Lower leg skin (tissue), 4 donors: Measurements from ENCODE around the gene HNF4A. TPM values are rescaled to one million over a fixed set of nuclear protein-coding genes. Genes with fewer than 3 reads are reported as not detected.
"Not testable (repeated sequence)": the region's sequence is repeated elsewhere in the genome, so short reads cannot be mapped to it uniquely, and the experiment has no call there.

Experiments
- DNase-seq, 2 donors: peaks; one replicate each; pipeline ENCODE4 v3.0.0-alpha.2; 2019; ENCODE audit warnings: low spot score in 2 of 2
- H3K4me3 ChIP-seq: fragments of 200-600 bp; sonication (generic); 2 replicates; pipeline ENCODE4 v1.5.1; 2017; ENCODE audit warnings: mild to moderate bottlenecking, low read depth; ENCODE audit not compliant: poor library complexity, severe bottlenecking
- CTCF ChIP-seq, 3 donors: fragments of 450-650 bp; IDR thresholded peaks; one replicate each; pipeline ENCODE4 v1.5.1; 2016; ENCODE audit warnings: antibody characterized with exemption in 3 of 3, mild to moderate bottlenecking in 3 of 3, moderate library complexity in 2 of 3
- POLR2A ChIP-seq, 2 donors: fragments of 450-650 bp; IDR thresholded peaks; one replicate each; pipeline ENCODE4 v1.6.1; 2016 to 2017; ENCODE audit warnings: antibody characterized with exemption in 2 of 2, mild to moderate bottlenecking in 1 of 2, moderate library complexity in 1 of 2
- WGBS, 2 donors: methylation state at CpG; one replicate each; pipeline ENCODE4 v1.1.5; 2018; 5-methylcytosine and 5-hydroxymethylcytosine counted together
- intact Hi-C: fragments of 100-400 bp; cut with DNase I; formaldehyde crosslinking; loops from one replicate; pipeline ENCODE4 v1.15.0; 2023; ENCODE audit warnings: low total_unique reads
- total RNA-seq, 4 donors: library from RNA; depleted of rRNA; stranded (reverse); fragments of >200 nt; gene quantifications; one replicate each; pipeline ENCODE4 v1.1.0, GENCODE V29; 2016

HNF4A gene
- total RNA-seq, 4 donors from 2014 or later, result not detected

GRCh38 chr20:44467289-44467883, 111.9 kb downstream of the HNF4A start:
- WGBS, 2 donors, result 60 to 75% methylated on average over 11 to 12 of the region's 12 CpGs
- H3K4me3 ChIP-seq, result no peak overlapping the region
- TF ChIP-seq CTCF (IDR thresholded peaks at IDR 0.05) (no peak), POLR2A (IDR thresholded peaks at IDR 0.05) (no peak)
- intact Hi-C loops, result no loop called here
- peak; percentile 84 to 90 for DNase-seq

GRCh38 chr20:44468044-44468782, 112.7 kb downstream of the HNF4A start:
- no peak for TF ChIP-seq POLR2A (IDR thresholded peaks at IDR 0.05)
- no peak for TF ChIP-seq CTCF (IDR thresholded peaks at IDR 0.05)
- WGBS, 2 donors, result 90 to 91% methylated on average over 8 of the region's 8 CpGs
- intact Hi-C loops, result no loop called here
- no peak for DNase-seq
- no peak overlapping the region for H3K4me3 ChIP-seq

GRCh38 chr20:44470327-44470726, 114.8 kb downstream of the HNF4A start:
- DNase-seq, result no peak
- no peak for TF ChIP-seq POLR2A (IDR thresholded peaks at IDR 0.05)
- TF ChIP-seq CTCF (IDR thresholded peaks at IDR 0.05), result no peak
- intact Hi-C loops, result loop anchor here (10.0 kb wide), 2 partner anchors 144 to 256 kb away; partner anchors contain the start of gene OSER1
- 41 to 44% methylated on average over 5 of the region's 5 CpGs for WGBS, 2 donors
- no peak overlapping the region for H3K4me3 ChIP-seq

- TF ChIP-seq POLR2A (IDR thresholded peaks at IDR 0.05) (no peak), CTCF (IDR thresholded peaks at IDR 0.05) (no peak)
- intact Hi-C loops, result loop anchor here (10.0 kb wide), 2 partner anchors 143 to 257 kb away; partner anchors contain the start of gene OSER1
- no peak overlapping the region for H3K4me3 ChIP-seq
- WGBS, 2 donors, result 57 to 70% methylated on average over 2 of the region's 2 CpGs
- no peak for DNase-seq
Measured at GRCh38 chr20:44471481-44471882, 116.0 kb downstream of the HNF4A start.

- intact Hi-C loops, result loop anchor here (10.0 kb wide), 2 partner anchors 143 to 257 kb away; partner anchors contain the start of gene OSER1
- DNase-seq, H3K4me3 ChIP-seq: not testable (repeated sequence)
- 83 to 88% methylated on average over 9 of the region's 9 CpGs for WGBS, 2 donors
Measured at GRCh38 chr20:44472283-44472682, 116.8 kb downstream of the HNF4A start.

GRCh38 chr20:44475372-44475693, 119.8 kb downstream of the HNF4A start:
- 5 to 10% methylated on average over 2 of the region's 2 CpGs for WGBS, 2 donors
- TF ChIP-seq CTCF (IDR thresholded peaks at IDR 0.05) (no peak), POLR2A (IDR thresholded peaks at IDR 0.05) (no peak)
- DNase-seq, result no peak
- H3K4me3 ChIP-seq, result no peak overlapping the region
- intact Hi-C loops, result loop anchor here (10.0 kb wide), 2 partner anchors 139 to 261 kb away; partner anchors contain the start of gene OSER1
